ENCODE data around the gene ABHD2.
A peak's percentile ranks its signal among the peaks of the same experiment; 100 is the strongest.

The ABHD2 gene

GRCh38 chr15:89177633-89178306, 89.5 kb downstream of the ABHD2 start:
- peak; percentile 85 for TF ChIP-seq CTCF (IDR thresholded peaks at IDR 0.05; ENCODE audit: insufficient read depth, low read depth, low read length, missing control alignments)
- DNase-seq (ENCODE audit: low read depth) = peak; percentile 82
- no peak overlapping the region for H3K4me3 ChIP-seq (ENCODE audit: low read depth, low read length)

GRCh38 chr15:89178307-89178977, 90.2 kb downstream of the ABHD2 start:
- TF ChIP-seq CTCF (IDR thresholded peaks at IDR 0.05; ENCODE audit: insufficient read depth, low read depth, low read length, missing control alignments) = no peak
- H3K4me3 ChIP-seq (ENCODE audit: low read depth, low read length) = no peak overlapping the region

DNA sequence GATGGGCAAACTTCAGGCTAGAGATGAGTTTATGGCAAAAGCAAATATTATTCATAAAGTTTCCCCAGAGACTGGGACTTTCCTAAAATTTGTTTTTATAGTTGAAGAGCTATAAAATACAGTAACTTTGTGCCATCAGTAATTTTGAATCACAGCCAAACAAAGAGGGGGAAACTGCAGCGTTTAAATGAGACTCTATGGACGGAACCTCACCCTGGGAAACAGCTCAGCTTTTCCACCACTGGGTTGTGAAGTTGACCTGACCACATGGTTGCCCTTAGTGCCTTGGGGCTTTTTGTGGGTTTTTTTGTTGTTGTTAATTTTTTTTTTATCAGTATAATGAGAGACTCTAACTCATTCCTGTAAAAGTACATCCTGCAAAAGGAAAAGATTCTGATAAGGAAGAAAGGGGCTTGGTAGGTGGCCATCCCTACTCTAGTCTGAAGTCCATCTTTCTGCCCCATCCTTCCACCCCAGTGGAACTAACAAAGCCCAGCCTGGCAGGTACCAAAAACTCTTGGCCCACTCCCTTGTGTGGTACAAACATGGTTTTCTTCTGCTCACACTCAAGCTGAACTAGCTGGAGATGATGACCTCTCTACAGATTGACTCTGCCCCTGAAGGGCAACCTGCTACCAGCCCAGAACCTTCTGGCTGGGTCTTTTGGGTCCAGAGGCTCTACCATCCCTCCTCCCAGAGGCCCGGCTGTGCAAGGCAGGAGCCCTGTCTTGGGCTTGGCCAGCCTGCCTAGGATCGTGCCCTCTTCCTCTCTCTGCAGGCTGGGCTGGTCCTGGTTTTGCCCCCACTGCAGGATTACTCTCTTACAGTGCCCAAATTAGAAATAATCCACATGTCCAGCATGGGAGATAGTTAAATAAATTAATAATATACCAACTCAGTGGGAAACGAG, 92.0 kb downstream of the ABHD2 start:
- peak; percentile 68 for DNase-seq (ENCODE audit: low read depth)
- TF ChIP-seq CTCF (IDR thresholded peaks at IDR 0.05; ENCODE audit: insufficient read depth, low read depth, low read length, missing control alignments) = no peak
- no peak overlapping the region for H3K4me3 ChIP-seq (ENCODE audit: low read depth, low read length)

More at GRCh38 chr15:89178307-89178977, 90.2 kb downstream of the ABHD2 start:
- DNase-seq (ENCODE audit: low read depth) = peak; percentile 15

DNA sequence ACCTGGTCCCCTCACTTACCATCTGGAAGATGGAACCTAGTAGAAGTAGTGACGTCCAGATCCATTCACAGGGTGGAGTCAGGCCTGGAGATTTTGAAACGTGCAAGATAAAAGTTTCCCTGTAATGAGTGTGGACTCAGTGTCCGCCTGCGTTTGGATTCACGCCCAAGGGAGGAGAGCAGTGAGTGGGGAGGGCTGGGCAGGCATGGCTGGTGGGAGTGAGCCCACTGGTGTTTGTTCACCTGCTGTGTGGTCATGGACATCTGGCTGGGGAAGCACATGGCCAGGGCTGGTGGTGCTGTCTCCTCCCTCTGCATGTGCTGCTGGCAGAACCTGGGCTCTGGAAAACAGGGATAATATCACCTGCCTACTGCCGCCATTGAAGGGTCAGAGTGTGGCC, 96.1 kb downstream of the ABHD2 start:
- H3K4me3 ChIP-seq (ENCODE audit: low read depth, low read length) = no peak overlapping the region
- TF ChIP-seq CTCF (IDR thresholded peaks at IDR 0.05; ENCODE audit: insufficient read depth, low read depth, low read length, missing control alignments) = no peak
- DNase-seq (ENCODE audit: low read depth) = no peak

GRCh38 chr15:89184886-89185526, 96.8 kb downstream of the ABHD2 start:
- no peak overlapping the region for H3K4me3 ChIP-seq (ENCODE audit: low read depth, low read length)
- DNase-seq (ENCODE audit: low read depth) = no peak
- no peak for TF ChIP-seq CTCF (IDR thresholded peaks at IDR 0.05; ENCODE audit: insufficient read depth, low read depth, low read length, missing control alignments)

- no peak for DNase-seq (ENCODE audit: low read depth)
- TF ChIP-seq CTCF (IDR thresholded peaks at IDR 0.05; ENCODE audit: insufficient read depth, low read depth, low read length, missing control alignments) = no peak
Observed at GRCh38 chr15:89186803-89187202, 98.5 kb downstream of the ABHD2 start.

More at GRCh38 chr15:89186803-89187202, 98.5 kb downstream of the ABHD2 start:
- H3K4me3 ChIP-seq (ENCODE audit: low read depth, low read length) = no peak overlapping the region

Data from GM12865 (cell line).